IMR-90 (cell line): ENCODE results near the gene PRPS2. TPM values are rescaled to one million over a fixed set of nuclear protein-coding genes. Genes with fewer than 3 reads are reported as not detected.

Experiments
- ATAC-seq: fragments of 200-7000 bp; cut with Tn5 transposase; 2 replicates; pipeline ENCODE4 v1.9.1; 2020; ENCODE audit warnings: low read depth, mild to moderate bottlenecking, moderate library complexity
- BruUV-seq: library from RNA; stranded (reverse); fragments of 400-500 nt; replicated peaks from 2 replicates; lab custom pipeline; 2021; lab: Mats Ljungman, UMichigan
- CTCF ChIA-PET: fragments of 300-600 bp; formaldehyde crosslinking; extraction: SDS; loops from one replicate; lab custom pipeline; 2021; ENCODE audit warnings: antibody characterized with exemption; lab: Yijun Ruan, JAX
- POLR2A ChIA-PET: fragments of 300-600 bp; sonication (Branson Sonifier 250); formaldehyde crosslinking; loops from one replicate; lab custom pipeline; 2022; ENCODE audit warnings: antibody characterized with exemption; ENCODE audit not compliant: unreplicated experiment; lab: Charles Lee
- DNase-seq: peaks from one replicate; pipeline ENCODE4 v3.0.0; 2013
- H2AFZ ChIP-seq: replicated peaks from 2 replicates; pipeline ENCODE3; 2013; ENCODE audit warnings: low read length, mild to moderate bottlenecking; ENCODE audit not compliant: poor library complexity
- H2AK5ac ChIP-seq: 2 replicates; pipeline ENCODE4 v1.6.1; 2013; ENCODE audit warnings: low read depth, low read length, inconsistent platforms
- H2AK9ac ChIP-seq: replicated peaks from 2 replicates; pipeline ENCODE3; 2013; ENCODE audit warnings: mild to moderate bottlenecking, low read depth, low read length, moderate library complexity; ENCODE audit not compliant: poor library complexity
- H2BK120ac ChIP-seq: 2 replicates; pipeline ENCODE4 v1.6.1; 2013; ENCODE audit warnings: low read depth, low read length, inconsistent platforms
- H2BK15ac ChIP-seq: 3 replicates; pipeline ENCODE4 v1.6.1; 2013; ENCODE audit warnings: low read depth, low read length, inconsistent platforms
- H2BK20ac ChIP-seq: 2 replicates; pipeline ENCODE4 v1.6.1; 2013; ENCODE audit warnings: low read depth, mild to moderate bottlenecking, inconsistent platforms, low read length, moderate library complexity
- H2BK5ac ChIP-seq: 2 replicates; pipeline ENCODE4 v1.6.1; 2013; ENCODE audit warnings: mild to moderate bottlenecking, low read depth, low read length, inconsistent platforms; ENCODE audit not compliant: poor library complexity, severe bottlenecking
- H3K14ac ChIP-seq: replicated peaks from 2 replicates; pipeline ENCODE4 v1.6.1; 2013; ENCODE audit warnings: low read depth, low read length, inconsistent platforms
- H3K18ac ChIP-seq: 2 replicates; pipeline ENCODE4 v1.6.1; 2013; ENCODE audit warnings: low read depth, low read length, control low read depth
- H3K23ac ChIP-seq: 2 replicates; pipeline ENCODE4 v1.6.1; 2013; ENCODE audit warnings: low read depth, low read length, inconsistent platforms
- H3K27ac ChIP-seq: 2 replicates; pipeline ENCODE4 v1.5.1; 2013; ENCODE audit warnings: mild to moderate bottlenecking, control low read depth, low read length; ENCODE audit not compliant: insufficient read depth
- H3K27me3 ChIP-seq: 2 replicates; pipeline ENCODE4 v1.6.1; 2013; ENCODE audit warnings: low read length; ENCODE audit not compliant: control insufficient read depth, insufficient read depth
- H3K36me3 ChIP-seq: 2 replicates; pipeline ENCODE4 v1.6.1; 2013; ENCODE audit warnings: low read length, mixed read lengths; ENCODE audit not compliant: control insufficient read depth, insufficient read depth
- H3K4ac ChIP-seq: 2 replicates; pipeline ENCODE4 v1.6.1; 2013; ENCODE audit warnings: low read depth, low read length, inconsistent platforms
- H3K4me1 ChIP-seq: 2 replicates; pipeline ENCODE4 v1.6.1; 2013; ENCODE audit warnings: low read length, mixed read lengths; ENCODE audit not compliant: control insufficient read depth, insufficient read depth
- H3K4me2 ChIP-seq: 2 replicates; pipeline ENCODE4 v1.6.1; 2013; ENCODE audit warnings: low read depth, mild to moderate bottlenecking, control low read depth, low read length, moderate library complexity
- H3K4me3 ChIP-seq: 2 replicates; pipeline ENCODE4 v1.5.1; 2013; ENCODE audit warnings: low read depth, mild to moderate bottlenecking, control low read depth, low read length, moderate library complexity; ENCODE audit not compliant: insufficient read depth
- H3K56ac ChIP-seq: 2 replicates; pipeline ENCODE4 v1.6.1; 2013; ENCODE audit warnings: low read length, inconsistent platforms; ENCODE audit not compliant: insufficient read depth; ENCODE audit errors: extremely low read depth
- H3K79me1 ChIP-seq, 2 experiments: 2 replicates each; pipeline ENCODE4 v1.6.1; 2013; ENCODE audit warnings: low read length in 2 of 2, inconsistent platforms in 1 of 2, low read depth in 1 of 2
- H3K9ac ChIP-seq: 2 replicates; pipeline ENCODE4 v1.6.1; 2013; ENCODE audit warnings: low read depth, low read length, control low read depth
- H3K9me1 ChIP-seq: 2 replicates; pipeline ENCODE4 v1.6.1; 2013; ENCODE audit warnings: low read length, inconsistent platforms; ENCODE audit not compliant: insufficient read depth
- H3K9me3 ChIP-seq: 2 replicates; pipeline ENCODE4 v1.6.1; 2013; ENCODE audit warnings: low read length; ENCODE audit not compliant: control insufficient read depth, insufficient read depth
- H4K20me1 ChIP-seq: 2 replicates; pipeline ENCODE4 v1.6.1; 2013; ENCODE audit warnings: low read length, inconsistent platforms; ENCODE audit not compliant: insufficient read depth
- H4K5ac ChIP-seq: 2 replicates; pipeline ENCODE4 v1.6.1; 2013; ENCODE audit warnings: mild to moderate bottlenecking, low read depth, low read length, control low read depth
- H4K8ac ChIP-seq, 2 experiments: 2 replicates each; pipeline ENCODE4 v1.6.1; 2013; ENCODE audit warnings: low read depth in 2 of 2, low read length in 2 of 2, control low read depth in 1 of 2, inconsistent platforms in 1 of 2
- H4K91ac ChIP-seq: 2 replicates; pipeline ENCODE4 v1.6.1; 2013; ENCODE audit warnings: low read depth, low read length, inconsistent platforms; ENCODE audit not compliant: insufficient read depth
- BHLHE40 ChIP-seq: fragments of 150-350 bp; IDR thresholded peaks from 2 replicates; pipeline ENCODE4 v1.6.1; 2016; ENCODE audit warnings: mild to moderate bottlenecking, low read depth, low read length
- CEBPB ChIP-seq: IDR thresholded peaks from 2 replicates; pipeline ENCODE4 v1.6.1; 2012; ENCODE audit warnings: low read depth, low read length, improper control_type of control experiment
- CTCF ChIP-seq: conservative IDR thresholded peaks from 2 replicates; pipeline ENCODE4 v1.5.1; 2012; ENCODE audit warnings: mild to moderate bottlenecking, low read depth, low read length, improper control_type of control experiment
- FOS ChIP-seq: fragments of 150-350 bp; IDR thresholded peaks from 2 replicates; pipeline ENCODE4 v1.6.1; 2016; ENCODE audit warnings: low read depth, low read length
- NFE2L2 ChIP-seq: fragments of 150-350 bp; IDR thresholded peaks from 2 replicates; pipeline ENCODE4 v1.6.1; 2016; ENCODE audit warnings: low read depth, mild to moderate bottlenecking, low read length
- SMC3 ChIP-seq: fragments of 150-350 bp; IDR thresholded peaks from 2 replicates; pipeline ENCODE4 v1.6.1; 2016; ENCODE audit warnings: low read depth, mild to moderate bottlenecking, antibody characterized with exemption, low read length, moderate library complexity
- WGBS, 2 experiments: methylation state at CpG; one replicate each; pipeline versions ENCODE4 v1.1.5 to v1.1.7; 2013; ENCODE audit warnings: missing lambda C conversion rate in 2 of 2; ENCODE audit not compliant: insufficient read length in 1 of 2; ENCODE audit errors: extremely low coverage in 2 of 2; 5-methylcytosine and 5-hydroxymethylcytosine counted together
- dilution Hi-C: fragments of 300-500 bp; cut with HindIII; formaldehyde crosslinking; loops from one replicate; pipeline ENCODE4 v1.14.3; 2018; ENCODE audit warnings: low sequenced_read_pairs; ENCODE audit not compliant: unreplicated experiment
- in situ Hi-C: fragments of 300-500 bp; cut with MboI; formaldehyde crosslinking; loops from 3 replicates; pipeline ENCODE4 v1.14.3; 2019; ENCODE audit warnings: low sequenced_read_pairs, inconsistent platforms, mixed read lengths
- intact Hi-C: fragments of 100-400 bp; cut with micrococcal nuclease; formaldehyde crosslinking; loops from 2 replicates; pipeline ENCODE4 v1.10.0; 2022
- polyA plus RNA-seq, 3 experiments: library from polyadenylated mRNA; depleted of rRNA; stranded (reverse); fragments of >200 nt; gene quantifications; 2 replicates each; pipeline ENCODE4 v1.2.3, GENCODE V29; 2012; ENCODE audit warnings: low replicate concordance in 1 of 3
- total RNA-seq: library from RNA; depleted of rRNA; stranded (reverse); fragments of >200 nt; gene quantifications from 2 replicates; pipeline ENCODE4 v1.2.3, GENCODE V29; 2012
- TF ChIP-seq, protein P1 (sequence below): fragments of 150-350 bp; IDR thresholded peaks from 2 replicates; pipeline ENCODE4 v1.6.1; 2017; ENCODE audit warnings: mild to moderate bottlenecking, antibody characterized with exemption, low read length, low read depth
- TF ChIP-seq, protein P2 (sequence below): fragments of 150-350 bp; IDR thresholded peaks from 2 replicates; pipeline ENCODE4 v1.6.1; 2016; ENCODE audit warnings: low read depth, mild to moderate bottlenecking, low read length, moderate library complexity, borderline replicate concordance

The PRPS2 gene
- total and polyA plus RNA-seq, 2 of the 4 experiments (the other 2 are of a cell fraction) = 20.4 to 48.0 TPM

GRCh38 chrX:12811658-12812057 is 20.4 kb downstream of the PRPS2 start:
- 82% methylated on average over 6 of the region's 8 CpGs; no CpG with 5 or more reads in 1 of the 2 experiments for WGBS, 2 experiments
- Histone ChIP-seq H2AK5ac (no peak overlapping the region), H3K36me3 (peaks cover 5% of the 10 kb centered on the region; the same call in 1 of the 2 replicates), H3K9me3 (no peaks in the 10 kb centered on the region), H2AFZ (no peak overlapping the region), H4K91ac (no peak overlapping the region), H3K4me2 (no peak overlapping the region), H4K8ac (no peak overlapping the region), H2BK15ac (no peak overlapping the region), H3K79me1 (no peaks in the 10 kb centered on the region), H3K56ac (no peak overlapping the region), H3K9me1 (no peaks in the 10 kb centered on the region), H3K4me3 (no peak overlapping the region), H3K18ac (no peak overlapping the region), H2BK120ac (no peak overlapping the region), H3K23ac (no peak overlapping the region), H3K4me1 (no peaks in the 10 kb centered on the region), H2AK9ac (no peak overlapping the region), H4K20me1 (no peaks in the 10 kb centered on the region), H3K27ac (no peak overlapping the region), H3K14ac (no peak overlapping the region), H2BK20ac (no peak overlapping the region), H3K4ac (no peak overlapping the region), H3K27me3 (no peaks in the 10 kb centered on the region), H3K9ac (no peak overlapping the region), H4K5ac (no peak overlapping the region), H2BK5ac (no peak overlapping the region)
- CTCF ChIA-PET = no interaction called here
- DNase-seq (no peak), ATAC-seq (no peak)
- dilution Hi-C loops = no loop called here
- POLR2A ChIA-PET = no interaction called here
- TF ChIP-seq NFE2L2 = no peak
- TF ChIP-seq CEBPB = no peak
- TF ChIP-seq, protein P1, sequence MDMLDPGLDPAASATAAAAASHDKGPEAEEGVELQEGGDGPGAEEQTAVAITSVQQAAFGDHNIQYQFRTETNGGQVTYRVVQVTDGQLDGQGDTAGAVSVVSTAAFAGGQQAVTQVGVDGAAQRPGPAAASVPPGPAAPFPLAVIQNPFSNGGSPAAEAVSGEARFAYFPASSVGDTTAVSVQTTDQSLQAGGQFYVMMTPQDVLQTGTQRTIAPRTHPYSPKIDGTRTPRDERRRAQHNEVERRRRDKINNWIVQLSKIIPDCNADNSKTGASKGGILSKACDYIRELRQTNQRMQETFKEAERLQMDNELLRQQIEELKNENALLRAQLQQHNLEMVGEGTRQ = no peak
- TF ChIP-seq, protein P2, sequence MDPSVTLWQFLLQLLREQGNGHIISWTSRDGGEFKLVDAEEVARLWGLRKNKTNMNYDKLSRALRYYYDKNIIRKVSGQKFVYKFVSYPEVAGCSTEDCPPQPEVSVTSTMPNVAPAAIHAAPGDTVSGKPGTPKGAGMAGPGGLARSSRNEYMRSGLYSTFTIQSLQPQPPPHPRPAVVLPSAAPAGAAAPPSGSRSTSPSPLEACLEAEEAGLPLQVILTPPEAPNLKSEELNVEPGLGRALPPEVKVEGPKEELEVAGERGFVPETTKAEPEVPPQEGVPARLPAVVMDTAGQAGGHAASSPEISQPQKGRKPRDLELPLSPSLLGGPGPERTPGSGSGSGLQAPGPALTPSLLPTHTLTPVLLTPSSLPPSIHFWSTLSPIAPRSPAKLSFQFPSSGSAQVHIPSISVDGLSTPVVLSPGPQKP = no peak
- no peak for TF ChIP-seq SMC3
- no peak for TF ChIP-seq FOS
- no peak for TF ChIP-seq CTCF
- no peak for TF ChIP-seq BHLHE40
- no TSS peak for BruUV-seq
- in situ Hi-C loops = loop anchor here (25.0 kb wide), 1 partner anchor 676 kb away; no protein-coding TSS in a partner anchor
- intact Hi-C loops = loop anchor here (10.0 kb wide), 2 partner anchors 833 to 933 kb away; no protein-coding TSS in a partner anchor
